Vagina (tissue), 2 donors: Measurements from ENCODE around the gene CSK.

Source experiments
- CTCF ChIP-seq, 3 experiments: fragments of 450-650 bp in 2 of 3; fragments of 200-600 bp in 1 of 3; sonication (generic) in 1 of 3; IDR thresholded peaks; one replicate each; pipeline ENCODE4 v1.5.1; 2017 to 2019; ENCODE audit warnings: antibody characterized with exemption in 3 of 3, mild to moderate bottlenecking in 2 of 3, moderate library complexity in 2 of 3
- POLR2AphosphoS5 ChIP-seq, 2 donors: sonication (generic); formaldehyde crosslinking; IDR thresholded peaks; one replicate each; pipeline ENCODE4 v1.9.0; 2017; ENCODE audit warnings: antibody characterized with exemption in 2 of 2, mild to moderate bottlenecking in 2 of 2, low read depth in 1 of 2; ENCODE audit not compliant: insufficient read depth in 1 of 2

DNA sequence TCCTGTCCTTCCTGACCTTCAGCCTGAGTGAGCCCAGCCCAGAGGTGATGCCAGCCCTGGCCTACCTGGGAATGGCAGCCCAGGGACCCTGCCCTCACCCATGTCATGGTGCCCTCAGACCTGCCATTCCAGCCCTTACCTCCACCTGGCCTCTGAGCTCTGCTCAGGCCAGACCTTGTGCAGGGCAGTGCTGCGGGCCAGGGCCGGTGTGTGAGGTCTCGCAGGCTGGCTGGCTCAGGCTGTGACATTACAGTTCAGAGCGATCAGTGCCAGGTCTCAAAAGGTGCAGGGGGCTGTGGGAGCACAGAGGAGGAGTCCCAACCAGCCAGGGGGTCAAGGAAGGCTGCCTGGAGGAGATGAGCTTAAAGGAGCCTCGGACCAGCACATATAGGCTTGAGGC is 38.2 kb downstream of the CSK start:
- no peak for TF ChIP-seq CTCF (IDR thresholded peaks at IDR 0.05)
- TF ChIP-seq POLR2AphosphoS5 (IDR thresholded peaks at IDR 0.05; ENCODE audit: insufficient read depth in 1 of 2, low read depth in 1 of 2) = no peak
